GM21447 (cell line): ENCODE measurements around the gene DRC7.
"Not testable (repeated sequence)": the region's sequence is repeated elsewhere in the genome, so short reads cannot be mapped to it uniquely, and the experiment has no call there.

Experiments
- ATAC-seq: cut with Tn5 transposase; IDR thresholded peaks from one replicate; pipeline ENCODE4 v1.9.1; 2021; ENCODE audit not compliant: unreplicated experiment

Gene DRC7

DNA sequence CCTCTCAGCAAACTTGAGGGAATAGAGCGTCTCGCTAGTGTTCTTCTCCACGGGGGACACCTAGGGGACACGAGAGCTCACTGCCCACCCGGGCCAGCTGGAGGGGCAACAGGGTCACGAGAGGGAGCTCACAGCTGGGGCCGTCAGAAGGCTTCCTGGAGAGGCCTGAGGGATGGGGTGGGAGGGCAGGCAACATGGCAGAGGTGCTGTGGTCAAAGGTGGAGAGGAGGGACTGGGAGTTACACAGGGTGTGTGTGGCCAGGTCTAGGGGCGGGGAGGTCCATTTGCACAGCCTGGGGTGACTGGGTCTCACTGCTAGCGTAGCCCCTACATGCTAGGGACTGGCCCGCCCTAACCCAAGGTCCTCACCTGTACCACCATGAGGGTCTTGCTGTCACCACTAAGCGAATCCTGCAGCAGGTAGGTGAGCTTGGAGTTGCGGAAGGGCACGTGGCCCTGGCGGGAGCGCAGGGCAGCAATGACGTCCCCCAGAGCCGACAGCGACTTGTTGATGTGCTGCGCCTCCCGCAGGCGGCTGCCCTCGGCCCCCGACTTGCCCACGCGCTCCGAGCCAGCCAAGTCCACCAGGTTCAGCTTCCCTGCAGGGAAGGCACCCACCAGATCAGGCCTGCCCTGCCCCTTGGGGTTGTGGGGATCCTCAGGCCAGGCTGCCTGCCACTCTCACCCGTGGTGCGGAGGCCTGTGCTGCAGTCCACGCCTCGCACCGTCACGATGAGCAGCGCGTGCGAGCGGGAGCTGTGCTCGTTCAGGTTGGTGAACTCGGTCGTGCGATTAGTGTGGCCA lies 66.0 kb downstream of the DRC7 start:
- no peak for ATAC-seq

GRCh38 chr16:57761301-57761700 lies 66.7 kb downstream of the DRC7 start:
- ATAC-seq, result no peak

DNA sequence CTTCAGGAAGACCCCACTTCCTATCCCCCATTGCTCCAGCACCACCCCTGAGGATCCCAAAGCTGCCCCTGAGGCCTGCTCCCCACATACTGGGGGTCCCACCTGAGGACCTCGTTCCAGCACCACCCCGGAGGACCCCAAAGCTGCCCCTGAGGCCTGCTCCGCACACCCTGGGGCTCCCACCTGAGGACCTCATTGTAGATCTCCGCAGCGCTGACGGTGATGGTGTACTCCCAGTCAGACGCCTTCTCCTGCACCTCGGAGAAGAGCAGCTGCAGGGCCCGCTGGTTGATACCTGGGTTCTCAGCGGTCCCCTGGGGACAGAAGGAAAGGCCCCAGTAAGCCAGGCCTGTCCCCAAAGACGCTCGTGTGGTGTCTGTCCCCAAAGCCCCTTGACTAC lies 67.4 kb downstream of the DRC7 start:
- no peak for ATAC-seq

DNA sequence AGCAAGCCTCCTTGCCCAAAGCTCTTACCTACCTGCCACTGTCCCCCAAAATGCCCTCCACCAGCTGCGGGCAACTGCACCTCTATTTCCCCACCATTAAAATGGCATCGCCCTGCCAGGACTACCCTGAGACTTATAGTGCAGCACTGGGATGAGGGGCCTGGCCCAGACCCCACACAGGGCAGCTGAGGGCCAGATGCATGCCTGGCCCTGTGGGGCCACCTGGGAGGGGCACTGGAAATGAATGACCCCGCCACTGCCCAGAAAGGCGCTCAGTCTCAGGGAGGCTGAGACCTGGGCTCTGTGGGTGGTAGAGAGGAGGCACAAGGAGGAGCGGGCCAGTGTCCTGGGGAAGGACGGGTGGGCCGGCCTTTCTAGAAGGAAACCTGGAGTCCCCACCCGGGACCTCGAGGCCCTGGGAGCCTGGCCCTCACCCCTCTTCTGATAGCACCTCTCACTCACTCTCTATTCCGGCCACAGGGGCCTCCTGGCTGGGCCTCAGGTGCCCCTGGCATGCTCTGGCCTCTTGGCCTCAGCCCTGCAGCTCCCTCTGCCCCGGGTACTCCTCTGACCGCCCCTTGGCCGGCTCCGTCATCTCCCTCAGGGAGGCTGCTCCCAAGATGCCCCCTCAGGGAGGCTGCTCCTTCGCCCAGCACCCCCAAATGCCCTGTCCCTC lies 67.9 kb downstream of the DRC7 start:
- ATAC-seq, result no peak

- no peak for ATAC-seq
Observed at GRCh38 chr16:57763285-57764005, 68.8 kb downstream of the DRC7 start.

GRCh38 chr16:57764006-57764340 lies 69.4 kb downstream of the DRC7 start:
- no peak for ATAC-seq

- ATAC-seq, result no peak
Observed at GRCh38 chr16:57764341-57765159, 69.9 kb downstream of the DRC7 start.

GRCh38 chr16:57765160-57765728 lies 70.6 kb downstream of the DRC7 start:
- no peak for ATAC-seq

DNA sequence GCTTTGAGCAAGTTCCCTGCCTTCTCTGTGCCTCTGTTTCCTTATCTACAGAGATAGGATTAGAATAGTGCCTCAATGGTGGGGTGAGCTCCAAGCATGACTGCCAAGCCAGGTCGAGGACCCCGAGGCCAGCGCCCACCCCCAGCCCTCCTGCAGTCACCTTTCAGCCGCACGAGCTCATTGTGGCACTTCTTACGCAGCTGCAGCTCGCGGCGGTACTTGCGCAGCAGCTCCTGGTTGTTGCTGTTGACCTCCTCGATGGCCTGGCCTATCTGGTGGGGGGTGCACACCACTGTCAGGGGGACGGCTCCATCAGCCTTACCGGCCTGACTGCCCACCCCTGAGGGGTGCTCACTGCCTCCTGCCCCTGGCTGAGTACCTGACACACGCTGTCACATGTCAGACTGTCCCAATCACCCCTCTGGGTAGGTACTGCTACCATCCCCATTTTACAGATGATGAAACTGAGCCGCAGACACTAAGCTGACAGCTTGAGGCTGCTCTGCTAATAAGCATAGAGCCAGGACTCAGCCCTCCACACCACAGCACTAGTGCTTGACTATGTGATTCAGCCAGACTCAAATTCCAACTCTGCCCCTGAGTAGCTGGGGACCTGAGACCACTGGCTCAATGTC lies 72.2 kb downstream of the DRC7 start:
- ATAC-seq, result no peak

DNA sequence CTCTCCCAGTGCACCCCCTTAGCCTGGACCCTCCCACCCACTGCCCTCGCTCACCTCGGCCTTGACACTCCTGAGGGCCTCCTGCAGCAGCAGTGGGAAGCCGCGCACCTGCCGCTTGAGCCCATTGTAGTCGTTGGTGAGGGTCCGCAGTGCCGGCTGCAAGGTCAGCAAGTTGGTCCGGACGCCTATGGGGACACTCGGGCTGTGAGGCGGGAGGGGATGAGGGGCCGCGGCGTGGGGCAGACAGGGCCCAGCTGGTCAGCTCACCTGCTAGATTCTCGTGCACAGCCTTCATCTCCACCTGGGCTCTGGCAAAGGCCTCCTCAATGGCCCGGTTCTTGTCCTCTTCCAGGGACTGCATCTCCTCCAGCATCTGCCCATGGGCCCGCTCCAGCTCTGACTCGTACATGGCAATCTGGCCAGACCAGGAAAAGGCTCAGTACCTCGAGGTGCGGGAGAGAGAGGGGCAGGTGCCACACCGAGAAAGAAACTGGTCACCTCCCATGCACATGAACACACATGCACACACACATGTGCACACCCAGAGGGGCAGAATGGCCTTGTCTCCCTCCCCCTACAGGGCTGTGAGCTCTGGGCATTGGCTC lies 75.0 kb downstream of the DRC7 start:
- no peak for ATAC-seq

DNA sequence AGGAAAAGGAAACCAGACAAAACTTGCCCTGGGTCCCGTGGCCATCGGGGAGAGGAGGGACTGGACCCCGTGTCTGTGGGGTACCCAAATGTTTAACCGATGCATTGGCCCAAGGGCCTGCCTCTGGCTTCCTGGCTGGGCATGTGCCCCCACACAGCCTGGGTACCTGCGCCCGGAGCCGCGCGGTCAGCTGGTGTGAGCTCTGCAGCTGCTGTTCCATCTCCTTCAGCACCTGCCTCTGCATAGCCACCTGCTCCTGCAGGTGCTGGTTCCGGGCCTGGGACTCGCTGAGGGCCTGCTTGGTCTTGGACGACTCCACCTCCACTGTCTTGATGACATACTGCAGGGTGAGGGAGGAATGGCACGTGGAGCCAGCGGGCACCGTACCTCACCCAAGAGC lies 75.8 kb downstream of the DRC7 start:
- no peak for ATAC-seq

- no peak for ATAC-seq
Observed at GRCh38 chr16:57771141-57771785, 76.7 kb downstream of the DRC7 start.

DNA sequence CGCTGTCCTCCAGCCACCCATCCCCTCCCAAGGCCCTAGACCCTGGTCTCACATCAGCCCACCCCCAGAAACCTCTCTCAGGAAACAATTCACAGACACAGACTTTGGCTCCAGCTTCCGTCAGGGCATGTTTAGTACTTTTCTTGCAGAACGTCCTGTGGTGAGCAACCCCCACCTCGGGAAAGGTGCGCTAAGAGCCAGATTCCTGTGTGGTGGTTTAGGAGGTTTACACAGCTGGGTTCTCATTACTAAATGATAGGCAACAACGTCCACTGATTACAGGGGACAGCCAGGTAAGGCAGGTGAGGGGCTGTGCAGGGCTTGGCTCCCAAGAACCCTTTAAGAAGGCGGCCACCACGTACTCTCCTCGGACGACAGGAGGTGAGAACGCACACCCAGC lies 78.4 kb downstream of the DRC7 start:
- no peak for ATAC-seq

DNA sequence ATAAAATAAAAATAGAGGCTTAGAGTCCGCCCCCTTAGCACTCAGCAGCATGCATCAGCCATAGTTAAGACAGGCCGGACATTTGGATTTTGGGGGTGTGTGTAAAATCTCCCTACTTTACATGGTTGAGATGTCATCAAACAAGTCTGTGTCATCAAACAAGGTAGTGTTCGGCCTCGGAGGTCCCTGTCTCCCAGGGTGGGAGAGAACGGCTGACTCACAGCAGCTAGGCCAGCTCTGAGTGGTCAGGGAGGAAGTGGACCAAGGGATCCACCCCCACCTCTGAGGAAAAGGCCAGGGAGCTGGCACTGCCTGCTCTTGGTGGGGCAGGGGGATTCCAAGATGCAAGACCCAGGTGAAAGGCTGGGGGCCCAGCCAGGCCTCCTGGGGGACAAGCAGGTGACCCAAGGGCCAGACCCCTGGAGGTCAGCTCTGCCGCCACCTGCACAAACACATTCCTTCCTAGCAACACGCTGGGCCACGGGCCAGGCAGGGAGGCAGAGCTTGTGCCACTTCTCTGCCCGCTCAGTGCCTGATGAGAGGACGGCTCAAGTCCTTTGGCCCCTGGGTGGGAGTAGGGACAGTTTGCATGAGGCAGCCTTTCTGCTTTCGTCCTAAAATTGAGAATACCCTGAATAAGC lies 79.2 kb downstream of the DRC7 start:
- no peak for ATAC-seq

DNA sequence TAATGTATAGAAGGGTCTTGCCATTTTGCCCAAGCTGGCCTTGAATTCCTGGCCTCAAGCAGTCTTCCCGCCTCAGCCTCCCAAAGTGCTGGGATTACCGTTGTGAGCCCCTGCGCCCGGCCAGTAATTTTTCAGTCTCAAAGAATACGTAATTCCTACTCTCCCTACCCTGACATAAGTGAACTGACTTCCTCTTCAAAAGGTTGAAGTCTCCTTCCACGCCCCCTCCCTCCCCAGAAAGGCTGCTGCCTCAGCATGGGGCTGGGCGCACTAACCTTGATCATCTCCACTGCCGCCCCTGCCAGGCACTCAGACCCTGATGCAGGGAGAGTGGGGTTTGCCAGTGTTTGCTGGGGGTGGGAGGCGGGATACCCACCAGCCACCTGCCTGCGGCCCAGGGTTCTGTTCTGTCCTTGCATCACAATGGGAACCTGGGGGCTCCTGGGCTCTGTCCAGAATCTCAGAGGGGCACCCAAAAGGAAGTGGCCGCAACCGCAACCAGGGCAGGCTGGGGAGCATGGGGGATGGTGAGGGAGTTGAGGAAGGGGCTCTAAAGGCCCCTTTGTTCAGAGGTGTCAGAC lies 80.2 kb downstream of the DRC7 start:
- ATAC-seq, result no peak

- no peak for ATAC-seq
Observed at GRCh38 chr16:57775661-57776469, 81.3 kb downstream of the DRC7 start.

DNA sequence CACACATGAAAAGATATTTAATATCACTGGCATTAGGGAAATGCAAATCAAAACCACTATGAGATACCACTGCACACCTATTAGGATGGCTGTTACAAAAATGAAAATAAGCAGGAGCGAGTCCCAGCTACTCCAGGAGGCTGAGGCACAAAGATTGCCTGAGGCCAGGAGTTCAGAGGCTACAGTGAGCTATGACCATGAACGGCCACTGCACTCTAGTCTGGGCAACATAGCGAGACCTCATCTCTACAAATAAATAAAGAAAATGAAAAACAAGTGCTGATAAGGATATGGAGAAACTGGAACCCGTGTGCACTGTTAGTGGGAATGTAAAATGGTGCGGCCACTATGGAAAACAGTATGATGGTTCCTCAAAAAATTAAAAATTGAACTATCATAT lies 84.1 kb downstream of the DRC7 start:
- no peak for ATAC-seq

DNA sequence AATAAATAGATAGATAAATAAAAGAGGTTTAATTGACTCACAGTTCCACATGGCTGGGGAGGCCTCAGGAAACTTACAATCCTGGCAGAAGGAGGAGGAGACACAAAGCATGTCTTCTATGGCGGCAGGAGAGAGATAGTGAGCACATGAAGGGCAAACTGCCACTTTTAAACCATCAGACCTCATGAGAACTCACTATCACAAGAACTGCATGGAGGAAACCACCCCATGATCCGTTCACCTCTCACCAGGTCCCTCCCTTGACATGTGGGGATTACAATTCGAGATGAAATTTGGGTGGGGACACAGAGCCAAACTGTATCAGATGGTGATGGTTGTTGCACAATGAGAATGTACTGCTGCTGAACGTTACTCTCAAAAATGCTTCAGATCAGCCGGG lies 85.2 kb downstream of the DRC7 start:
- not testable (repeated sequence) for ATAC-seq
